ENCODE results near the gene IL5RA. TPM values are rescaled to one million over a fixed set of nuclear protein-coding genes. Genes with fewer than 3 reads are reported as not detected.
A peak's percentile ranks its signal among the peaks of the same experiment; 100 is the strongest.

The IL5RA gene
- total and polyA plus RNA-seq, 10 of the 15 experiments (the other 5 are each of a cell fraction or from before 2014, with no cell fraction given), result 0.04 to 0.53 (median 0.14) TPM; not detected in 6

- H3K9me3 ChIP-seq (replicated peaks; ENCODE audit: control insufficient read depth, insufficient read depth, low read length), result peaks cover under 1% of the 10 kb centered on the region; the same call in 1 of the 3 replicates
- no peak for DNase-seq (ENCODE audit: low read depth, low spot score)
- CTCF ChIA-PET, result no interaction called here
- peak overlapping the region; percentile 84 for H3K9ac ChIP-seq (ENCODE audit: control insufficient read depth, insufficient read depth, low read length)
- SMC1A ChIA-PET (ENCODE audit: uncharacterized antibody, unreplicated experiment), result interaction anchor here (1.2 kb wide), 1 partner anchor 10 kb away, joined by 3 read pairs; no protein-coding TSS in a partner anchor
- 90% methylated on average over 24 of the region's 24 CpGs for WGBS (ENCODE audit: insufficient coverage, insufficient replicate concordance, low lambda C conversion rate, missing lambda C conversion rate)
- H3K36me3 ChIP-seq (ENCODE audit: control insufficient read depth in 2 of 2, insufficient read depth in 2 of 2, low read length in 1 of 2), result peaks cover 0 to 10% of the 10 kb centered on the region in 2 experiments; a peak in 3 of 4 replicates
- no peaks in the 10 kb centered on the region for H3K27me3 ChIP-seq (replicated peaks in 1 of 2; ENCODE audit: control insufficient read depth in 2 of 2, insufficient read depth in 2 of 2, low read length in 1 of 2)
- H3K27ac ChIP-seq (ENCODE audit: control insufficient read depth, insufficient read depth), result peak overlapping the region; percentile 87
- BruUV-seq (replicated peaks), result TSS peak; percentile 92
- intact Hi-C loops (cut with micrococcal nuclease; ENCODE audit: unreplicated experiment) (loop anchor here (2.0 to 5.0 kb wide), 3 partner anchors 37 to 89 kb away; partner anchors contain the start of gene CRBN), in situ Hi-C loops (cut with MboI) (no loop called here)
- RAD21 ChIA-PET (ENCODE audit: unreplicated experiment), result no interaction called here
- peak overlapping the region; percentile 94 for H2AFZ ChIP-seq (ENCODE audit: control insufficient read depth, low read depth, low read length)
- peaks cover 38% of the 10 kb centered on the region for H3K79me2 ChIP-seq (ENCODE audit: control insufficient read depth, insufficient read depth, low read length)
- H3K4me2 ChIP-seq (ENCODE audit: control insufficient read depth, insufficient read depth), result peak overlapping the region; percentile 93
- H3K4me3 ChIP-seq, result peak overlapping the region; percentile 65
- TF ChIP-seq MLLT1 (IDR thresholded peaks at IDR 0.05), result peak; percentile 96
- TF ChIP-seq PKNOX1 (IDR thresholded peaks at IDR 0.05), result no peak
- H3K4me1 ChIP-seq (ENCODE audit: control insufficient read depth, insufficient read depth, low read length), result peaks cover 9% of the 10 kb centered on the region; the same call in 1 of the 2 replicates
- ATAC-seq, result no peak
- POLR2A ChIA-PET, result interaction anchor here (1.0 kb wide), 1 partner anchor 142 kb away, joined by 3 read pairs; no protein-coding TSS in a partner anchor
- no peak for FAIRE-seq
- no peaks in the 10 kb centered on the region for H4K20me1 ChIP-seq (ENCODE audit: control insufficient read depth, insufficient read depth)
Measured at GRCh38 chr3:3125977-3126376, 15.8 kb upstream of the IL5RA start.

- peaks cover 12% of the 10 kb centered on the region; the same call in 1 of the 2 replicates for H3K4me1 ChIP-seq (ENCODE audit: control insufficient read depth, insufficient read depth, low read length)
- WGBS (ENCODE audit: insufficient coverage, insufficient replicate concordance, low lambda C conversion rate, missing lambda C conversion rate), result 12% methylated on average over 4 of the region's 4 CpGs
- TF ChIP-seq NKRF (conservative IDR thresholded peaks at IDR 0.05) (no peak), BHLHE40 (IDR thresholded peaks at IDR 0.05; ENCODE audit: borderline replicate concordance in 1 of 2, low read depth in 2 of 2, low read length in 1 of 2) (no peak), RUNX3 (IDR thresholded peaks at IDR 0.05; ENCODE audit: low read length) (peak; percentile 80), USF2 (IDR thresholded peaks at IDR 0.05; ENCODE audit: borderline replicate concordance, low read depth, low read length) (no peak), EGR1 (IDR thresholded peaks at IDR 0.05; ENCODE audit: borderline replicate concordance in 1 of 2, low read depth in 2 of 2, low read length in 2 of 2) (no peak), HDAC2 (IDR thresholded peaks at IDR 0.05) (no peak), BCL11A (IDR thresholded peaks at IDR 0.05; ENCODE audit: low read depth, low read length) (no peak), KLF5 (IDR thresholded peaks at IDR 0.05; ENCODE audit: partially characterized antibody) (no peak), ATF7 (IDR thresholded peaks at IDR 0.05; ENCODE audit: low read depth) (no peak)
Measured at GRCh38 chr3:3119393-3119851, 9.2 kb upstream of the IL5RA start.

More at GRCh38 chr3:3119393-3119851, 9.2 kb upstream of the IL5RA start:
- SMC1A ChIA-PET (ENCODE audit: uncharacterized antibody, unreplicated experiment), result no interaction called here
- in situ Hi-C loops (cut with MboI) (no loop called here), intact Hi-C loops (cut with micrococcal nuclease; ENCODE audit: unreplicated experiment) (no loop called here)
- POLR2A ChIA-PET, result no interaction called here
- Histone ChIP-seq H3K27me3 (replicated peaks in 1 of 2; ENCODE audit: control insufficient read depth in 2 of 2, insufficient read depth in 2 of 2, low read length in 1 of 2) (no peaks in the 10 kb centered on the region; a peak in 1 of 4 replicates), H3K4me2 (ENCODE audit: control insufficient read depth, insufficient read depth) (no peak overlapping the region), H3K36me3 (ENCODE audit: control insufficient read depth in 2 of 2, insufficient read depth in 2 of 2, low read length in 1 of 2) (no peaks in the 10 kb centered on the region), H3K4me3 (no peak overlapping the region), H2AFZ (ENCODE audit: control insufficient read depth, low read depth, low read length) (no peak overlapping the region; the same call in 1 of the 2 replicates), H4K20me1 (ENCODE audit: control insufficient read depth, insufficient read depth) (no peaks in the 10 kb centered on the region), H3K79me2 (ENCODE audit: control insufficient read depth, insufficient read depth, low read length) (no peaks in the 10 kb centered on the region), H3K27ac (ENCODE audit: control insufficient read depth, insufficient read depth) (no peak overlapping the region), H3K9me3 (replicated peaks; ENCODE audit: control insufficient read depth, insufficient read depth, low read length) (no peaks in the 10 kb centered on the region), H3K9ac (ENCODE audit: control insufficient read depth, insufficient read depth, low read length) (no peak overlapping the region)
- FAIRE-seq (no peak), ATAC-seq (peak; percentile 77), DNase-seq (ENCODE audit: low read depth, low spot score) (no peak)
- CTCF ChIA-PET, result no interaction called here
- RAD21 ChIA-PET (ENCODE audit: unreplicated experiment), result no interaction called here
- no TSS peak for BruUV-seq (replicated peaks)

Data from GM12878 (cell line).